ENCODE results near the gene PARN.
"Not testable (repeated sequence)": the region's sequence is repeated elsewhere in the genome, so short reads cannot be mapped to it uniquely, and the experiment has no call there.

The PARN gene

DNA sequence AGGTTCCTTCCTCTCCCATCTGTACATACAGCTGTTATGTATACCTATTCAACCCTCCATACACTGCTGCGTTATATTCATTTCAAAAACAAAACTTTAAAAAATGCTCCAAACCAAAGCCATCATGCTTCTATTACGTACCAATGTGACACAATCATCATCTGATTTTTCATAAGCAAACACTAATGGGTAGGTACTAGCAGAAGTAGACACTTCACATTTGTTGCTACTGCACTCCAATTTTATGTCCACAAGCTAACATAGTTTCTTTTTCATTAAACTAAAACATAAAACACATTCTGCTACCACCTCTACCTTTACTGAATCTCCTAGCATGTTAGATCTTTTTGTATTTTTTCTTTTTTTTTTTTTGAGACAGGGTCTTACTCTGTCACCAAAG lies 57.5 kb downstream of the PARN start:
- DNase-seq, result no peak

DNA sequence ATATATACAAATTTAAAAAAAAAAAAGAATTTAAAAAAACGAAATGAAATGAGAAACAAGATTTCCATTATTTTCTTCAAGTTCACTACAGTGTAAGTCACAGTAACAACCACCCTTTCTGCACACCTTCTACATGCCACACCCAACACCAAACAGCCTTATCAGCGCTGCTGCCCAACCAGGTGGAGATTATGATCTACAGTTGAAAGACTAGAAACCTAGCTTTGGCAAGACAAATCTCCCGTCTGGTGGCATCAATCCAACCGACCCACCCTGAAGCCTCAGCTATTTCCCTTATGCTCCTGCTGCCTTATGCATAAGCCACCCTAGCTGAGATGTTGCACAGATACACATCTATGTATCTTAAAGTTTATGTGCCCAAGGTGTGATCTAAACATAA lies 60.8 kb downstream of the PARN start:
- no peak for DNase-seq

GRCh38 chr16:14566599-14566998 lies 63.5 kb downstream of the PARN start:
- DNase-seq, result no peak

DNA sequence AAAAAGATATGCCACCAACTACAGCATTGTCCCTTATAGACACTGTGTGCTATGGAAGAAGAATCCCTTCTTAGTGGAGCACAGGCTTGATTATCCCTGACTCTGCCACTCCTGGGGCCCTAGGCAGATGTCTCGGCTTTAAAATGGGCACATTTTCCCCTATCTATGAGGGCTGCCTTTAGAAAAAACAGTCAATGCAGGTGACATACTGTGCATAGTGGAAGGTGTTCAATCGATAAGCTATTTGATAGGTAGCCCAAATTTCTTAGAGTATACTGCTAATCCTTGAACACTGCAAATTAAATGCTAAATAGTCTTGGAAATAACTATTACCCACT lies 64.4 kb downstream of the PARN start:
- DNase-seq, result no peak

GRCh38 chr16:14564861-14565687 lies 65.0 kb downstream of the PARN start:
- DNase-seq, result peak; percentile 74

GRCh38 chr16:14564323-14564722 lies 65.7 kb downstream of the PARN start:
- DNase-seq, result peak; percentile 94

DNA sequence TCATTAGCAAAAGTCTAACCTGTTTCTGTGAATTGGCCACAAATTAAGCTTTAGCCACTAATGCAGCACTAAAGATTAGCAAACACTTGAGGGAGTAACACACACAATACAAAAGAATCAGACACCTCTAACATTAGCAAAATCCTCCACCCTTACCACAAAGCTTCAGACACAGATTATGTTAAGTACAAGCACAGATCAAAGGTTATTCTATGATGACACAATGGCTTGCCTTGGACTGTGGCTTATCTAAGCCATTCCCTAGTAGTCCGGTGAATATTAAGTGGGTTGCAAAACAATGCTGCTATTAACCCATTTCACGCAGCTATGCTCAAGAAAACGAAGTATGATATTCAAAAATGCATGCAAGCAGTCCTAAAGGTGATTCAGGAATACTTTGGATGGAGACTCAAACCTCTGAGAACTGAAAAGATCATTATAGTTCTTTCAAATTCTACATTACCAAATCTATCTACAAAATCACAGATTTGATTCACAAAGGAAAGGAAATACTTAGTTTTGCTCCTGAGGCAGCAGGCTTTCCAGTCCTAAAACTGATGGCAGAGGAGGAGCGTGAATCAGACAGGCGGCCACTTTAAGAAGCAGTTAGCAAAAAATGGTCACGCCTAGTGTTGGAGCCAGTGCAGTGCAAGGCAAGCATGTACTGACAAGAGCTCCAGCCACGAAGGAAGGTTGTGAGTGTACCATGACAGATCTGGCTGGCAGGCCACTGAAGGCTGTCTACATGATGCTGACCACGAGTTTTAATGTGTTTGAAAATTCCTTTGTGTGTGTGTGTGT lies 67.2 kb downstream of the PARN start:
- DNase-seq, result peak; percentile 70

GRCh38 chr16:14560523-14560922 lies 69.5 kb downstream of the PARN start:
- no peak for DNase-seq

GRCh38 chr16:14559809-14560241 lies 70.2 kb downstream of the PARN start:
- peak; percentile 77 for DNase-seq

GRCh38 chr16:14553447-14553846 lies 76.6 kb downstream of the PARN start:
- DNase-seq, result no peak

GRCh38 chr16:14549789-14550153 lies 80.3 kb downstream of the PARN start:
- peak; percentile 78 for DNase-seq

DNA sequence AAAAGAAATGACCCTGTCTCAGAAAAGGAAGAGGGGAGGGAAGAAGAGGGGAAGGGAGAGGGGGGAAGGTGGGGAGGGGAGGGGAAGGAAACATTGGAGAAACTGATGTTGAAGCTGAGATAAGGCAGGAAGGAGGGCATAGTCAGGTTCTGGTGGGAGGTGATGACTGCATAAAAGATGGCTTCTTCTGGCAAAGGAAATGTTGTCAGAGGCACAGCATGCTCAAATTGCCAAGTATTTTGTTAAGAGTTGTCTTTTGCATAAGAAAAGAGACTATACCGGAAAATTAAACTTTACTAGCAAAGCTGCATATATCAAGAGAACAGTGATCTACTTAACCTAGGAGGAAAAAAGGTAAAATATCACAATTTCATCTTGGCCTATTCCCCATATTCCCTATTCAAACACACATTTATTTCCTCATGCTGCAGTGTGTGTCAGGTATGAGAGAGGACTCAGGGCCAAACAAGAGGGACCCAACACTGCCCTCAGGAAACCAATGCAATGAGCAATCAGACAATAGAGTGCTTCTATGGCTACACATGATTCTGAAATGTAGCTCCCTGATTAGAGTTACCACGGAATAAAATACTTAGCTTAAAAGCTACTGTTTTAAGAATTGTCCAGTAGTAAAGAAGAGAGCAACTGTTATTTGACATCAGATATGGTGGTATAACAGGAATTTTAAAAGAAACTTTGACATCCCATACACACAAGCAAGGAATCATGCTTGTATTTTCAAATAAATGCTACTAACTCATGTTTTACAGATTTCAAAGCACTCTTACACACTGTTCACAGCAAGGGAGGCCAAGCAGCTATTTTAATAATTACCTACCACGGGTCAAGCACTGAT lies 80.9 kb downstream of the PARN start:
- peak; percentile 21 for DNase-seq

GRCh38 chr16:14545346-14545884 lies 84.6 kb downstream of the PARN start:
- DNase-seq, result no peak

- not testable (repeated sequence) for DNase-seq
Measured at GRCh38 chr16:14544846-14545245, 85.2 kb downstream of the PARN start.

- DNase-seq, result no peak
Measured at GRCh38 chr16:14539631-14540030, 90.4 kb downstream of the PARN start.

DNA sequence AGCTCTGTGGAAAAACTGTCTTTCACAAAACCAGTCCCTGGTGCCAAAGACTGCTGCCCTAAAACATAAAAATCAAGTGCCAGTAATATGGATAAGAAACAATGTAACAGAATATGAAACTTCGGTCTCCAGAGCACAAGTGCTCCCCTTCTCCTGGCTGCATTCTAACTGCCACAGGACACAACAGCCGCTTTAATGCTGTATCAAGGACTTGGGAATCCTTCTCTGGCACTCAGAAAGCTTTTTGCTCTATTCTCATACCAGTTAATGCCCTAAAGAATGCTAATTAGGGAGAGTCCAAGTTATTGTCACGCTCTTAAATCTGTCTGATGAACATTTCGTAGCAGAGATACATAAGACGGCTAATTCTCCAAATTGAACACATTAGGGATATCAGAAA lies 90.9 kb downstream of the PARN start:
- no peak for DNase-seq

DNA sequence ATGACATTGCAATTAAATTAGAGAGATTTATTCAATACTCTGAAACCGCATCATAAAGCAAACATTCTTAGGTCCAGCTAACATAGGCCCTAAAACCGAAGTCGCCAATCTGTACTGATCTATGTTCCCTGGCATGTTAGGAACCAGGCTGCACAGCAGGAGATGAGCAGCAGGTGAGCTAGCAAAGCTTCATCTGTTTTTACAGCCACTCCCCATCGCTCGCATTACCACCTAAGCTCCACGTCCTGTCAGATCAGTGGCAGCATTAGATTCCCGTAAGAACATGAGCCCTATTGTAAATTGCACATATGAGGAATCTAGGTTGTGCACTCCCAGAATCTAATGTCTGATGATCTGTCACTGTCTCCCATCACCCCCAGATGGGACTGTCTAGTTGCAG lies 91.5 kb downstream of the PARN start:
- no peak for DNase-seq

GRCh38 chr16:14531613-14532012 lies 98.4 kb downstream of the PARN start:
- DNase-seq, result no peak

GRCh38 chr16:14531101-14531500 lies 99.0 kb downstream of the PARN start:
- DNase-seq, result no peak

GRCh38 chr16:14530046-14530445 lies 100.0 kb downstream of the PARN start:
- no peak for DNase-seq

GRCh38 chr16:14529010-14529669 lies 100.9 kb downstream of the PARN start:
- DNase-seq, result peak; percentile 83

DNA sequence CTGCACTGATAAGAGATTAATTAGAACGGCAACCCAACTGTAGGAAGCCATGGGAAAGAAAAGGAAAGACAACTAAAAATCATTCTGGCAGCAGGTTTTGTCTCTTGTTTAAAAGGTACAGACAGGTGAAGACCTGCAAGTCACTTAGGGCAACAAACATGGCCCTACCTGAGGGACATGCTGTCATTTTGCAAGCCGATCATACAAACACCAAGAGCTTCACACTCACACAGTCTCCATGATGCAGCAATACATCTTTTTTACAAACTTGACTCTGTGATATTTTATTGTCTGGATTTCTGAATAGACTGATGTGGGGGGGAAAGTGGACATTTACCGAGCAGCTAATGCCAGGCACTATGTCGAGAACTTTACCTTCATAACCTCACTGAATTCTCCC lies 101.8 kb downstream of the PARN start:
- DNase-seq, result peak; percentile 5
